Activated CD8-positive, alpha-beta T cell treated with anti-CD3 and anti-CD28 coated beads for 36 hours (primary cell): ENCODE measurements around the gene CUEDC2. TPM values are rescaled to one million over a fixed set of nuclear protein-coding genes. Genes with fewer than 3 reads are reported as not detected.

ENCODE experiments used
- ATAC-seq: fragments of 200-7000 bp; cut with Tn5 transposase; one replicate; pipeline ENCODE4 v1.10.0; 2021; ENCODE audit warnings: mild to moderate bottlenecking, moderate library complexity
- CTCF ChIA-PET: fragments of 350-600 bp; sonication (Branson Sonifier 250); formaldehyde crosslinking; loops from one replicate; lab custom pipeline; 2021; ENCODE audit warnings: antibody characterized with exemption; lab: Charles Lee
- POLR2A ChIA-PET: fragments of 350-600 bp; sonication (Branson Sonifier 250); formaldehyde crosslinking; loops from one replicate; lab custom pipeline; 2021; ENCODE audit warnings: antibody characterized with exemption; lab: Charles Lee
- DNase-seq: peaks from one replicate; pipeline ENCODE4 v3.0.0-alpha.2; 2020
- H3K27ac Mint-ChIP-seq: one replicate; pipeline ENCODE4 v1.8.0; 2021; ENCODE audit warnings: mild to moderate bottlenecking, mixed read lengths
- H3K27me3 Mint-ChIP-seq: one replicate; pipeline ENCODE4 v1.8.0; 2021; ENCODE audit warnings: mixed read lengths
- H3K36me3 Mint-ChIP-seq: one replicate; pipeline ENCODE4 v1.8.0; 2021; ENCODE audit warnings: low read depth, mixed read lengths
- H3K4me1 Mint-ChIP-seq: one replicate; pipeline ENCODE4 v1.8.0; 2021; ENCODE audit warnings: low read depth, mixed read lengths
- H3K4me3 Mint-ChIP-seq: one replicate; pipeline ENCODE4 v1.8.0; 2021; ENCODE audit warnings: mild to moderate bottlenecking, moderate library complexity, mixed read lengths
- H3K9me3 Mint-ChIP-seq: one replicate; pipeline ENCODE4 v1.8.0; 2021; ENCODE audit warnings: mixed read lengths
- CTCF ChIP-seq: fragments of 200-600 bp; IDR thresholded peaks from one replicate; pipeline ENCODE4 v1.8.0; 2022; ENCODE audit warnings: antibody characterized with exemption, mild to moderate bottlenecking
- intact Hi-C: fragments of 100-400 bp; cut with micrococcal nuclease; formaldehyde crosslinking; loops from one replicate; pipeline ENCODE4 v1.10.0; 2022
- total RNA-seq, 2 experiments: library from RNA; stranded (reverse); gene quantifications; one replicate each; pipeline ENCODE4 v1.2.3, GENCODE V29; 2021

The CUEDC2 gene
- total RNA-seq, 2 experiments from 2014 or later = 71.8 to 76.4 TPM

- DNase-seq = peak; percentile 95
- H3K27me3 Mint-ChIP-seq = no peaks in the 10 kb centered on the region
- ChIA-PET POLR2A (interaction anchor here (0.7 to 3.9 kb wide), 16 partner anchors 10 to 185 kb away, joined by 3 to 71 read pairs (median 4); partner anchors contain the start of genes ACTR1A, C10orf95, CUEDC2 and FBXL15), CTCF (interaction anchor here (0.7 to 4.7 kb wide), 19 partner anchors 10 to 234 kb away, joined by 3 to 40 read pairs (median 5); partner anchors contain the start of genes ACTR1A, C10orf95, FBXL15 and GBF1)
- ATAC-seq = peak; percentile 96
- H3K4me1 Mint-ChIP-seq = peaks cover 27% of the 10 kb centered on the region
- peak overlapping the region; percentile 80 for H3K27ac Mint-ChIP-seq
- H3K9me3 Mint-ChIP-seq = no peaks in the 10 kb centered on the region
- TF ChIP-seq CTCF = no peak
- peaks cover 5% of the 10 kb centered on the region for H3K36me3 Mint-ChIP-seq
- intact Hi-C loops = no loop called here
- peak overlapping the region; percentile 91 for H3K4me3 Mint-ChIP-seq
Observed at GRCh38 chr10:102461187-102462054, 29.0 kb upstream of the CUEDC2 start.

- H3K27ac Mint-ChIP-seq = peak overlapping the region; percentile 80
- peak overlapping the region; percentile 91 for H3K4me3 Mint-ChIP-seq
- no peaks in the 10 kb centered on the region for H3K27me3 Mint-ChIP-seq
- ChIA-PET CTCF (interaction anchor here (1.0 to 4.7 kb wide), 10 partner anchors 9 to 216 kb away, joined by 3 to 40 read pairs (median 6); partner anchors contain the start of genes C10orf95 and GBF1), POLR2A (interaction anchor here (0.7 to 3.9 kb wide), 12 partner anchors 10 to 185 kb away, joined by 3 to 71 read pairs (median 5); partner anchors contain the start of genes ACTR1A, C10orf95 and CUEDC2)
- no peak for DNase-seq
- peaks cover 8% of the 10 kb centered on the region for H3K36me3 Mint-ChIP-seq
- TF ChIP-seq CTCF = no peak
- ATAC-seq = peak; percentile 28
- H3K4me1 Mint-ChIP-seq = peaks cover 27% of the 10 kb centered on the region
- intact Hi-C loops = no loop called here
- H3K9me3 Mint-ChIP-seq = no peaks in the 10 kb centered on the region
Observed at GRCh38 chr10:102460836-102461186, 28.4 kb upstream of the CUEDC2 start.

- Mint-ChIP-seq H3K4me1 (peaks cover 22% of the 10 kb centered on the region), H3K27me3 (no peaks in the 10 kb centered on the region), H3K36me3 (peaks cover 17% of the 10 kb centered on the region), H3K4me3 (no peak overlapping the region), H3K9me3 (no peaks in the 10 kb centered on the region), H3K27ac (no peak overlapping the region)
- ChIA-PET CTCF (no interaction called here), POLR2A (no interaction called here)
- no peak for ATAC-seq
- DNase-seq = no peak
- no peak for TF ChIP-seq CTCF
- intact Hi-C loops = no loop called here
Observed at GRCh38 chr10:102458656-102459055, 26.3 kb upstream of the CUEDC2 start.

GRCh38 chr10:102457591-102458150 is 25.3 kb upstream of the CUEDC2 start:
- no peak for TF ChIP-seq CTCF
- ChIA-PET POLR2A (interaction anchor here (0.8 to 1.4 kb wide), 3 partner anchors 19 to 58 kb away, joined by 3 to 4 read pairs (median 4); no protein-coding TSS in a partner anchor), CTCF (no interaction called here)
- ATAC-seq (no peak), DNase-seq (no peak)
- H3K9me3 Mint-ChIP-seq = no peaks in the 10 kb centered on the region
- H3K27me3 Mint-ChIP-seq = no peaks in the 10 kb centered on the region
- no peak overlapping the region for H3K4me3 Mint-ChIP-seq
- peaks cover 23% of the 10 kb centered on the region for H3K36me3 Mint-ChIP-seq
- H3K4me1 Mint-ChIP-seq = peaks cover 24% of the 10 kb centered on the region
- H3K27ac Mint-ChIP-seq = no peak overlapping the region
- intact Hi-C loops = no loop called here
